ENCODE measurements around the gene ITPRIPL1. TPM values are rescaled to one million over a fixed set of nuclear protein-coding genes. Genes with fewer than 3 reads are reported as not detected.

The ITPRIPL1 gene
- total and polyA plus RNA-seq, 2 of the 8 experiments (the other 6 are each of a cell fraction or from before 2014, with no cell fraction given) = 10.6 to 16.1 TPM

DNA sequence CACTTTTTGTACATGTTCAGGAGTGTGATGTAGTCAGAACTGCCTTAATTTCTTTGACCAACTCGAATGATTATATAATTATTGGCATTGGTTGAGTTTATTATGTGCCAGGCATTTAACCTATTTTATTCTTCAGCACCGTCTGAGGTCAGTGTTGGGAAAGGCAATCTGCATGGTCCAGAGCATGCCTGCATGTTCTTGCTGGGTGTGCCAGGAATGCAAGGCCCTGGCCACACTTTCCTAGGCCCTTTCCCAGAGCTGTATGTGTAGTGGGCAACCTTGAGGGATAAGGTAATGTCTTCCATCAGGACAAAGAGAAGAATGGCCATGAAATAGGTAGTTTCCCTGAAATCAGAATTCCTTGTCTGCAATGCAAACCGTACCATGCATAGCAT lies 10.1 kb upstream of the ITPRIPL1 start (continued):
- TF ChIP-seq, protein P1, sequence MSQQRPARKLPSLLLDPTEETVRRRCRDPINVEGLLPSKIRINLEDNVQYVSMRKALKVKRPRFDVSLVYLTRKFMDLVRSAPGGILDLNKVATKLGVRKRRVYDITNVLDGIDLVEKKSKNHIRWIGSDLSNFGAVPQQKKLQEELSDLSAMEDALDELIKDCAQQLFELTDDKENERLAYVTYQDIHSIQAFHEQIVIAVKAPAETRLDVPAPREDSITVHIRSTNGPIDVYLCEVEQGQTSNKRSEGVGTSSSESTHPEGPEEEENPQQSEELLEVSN (IDR thresholded peaks at IDR 0.05) = no peak

Measured in H1 (cell line).